Thoracic aorta (tissue), 2 donors: ENCODE results near the gene TYSND1. TPM values are rescaled to one million over a fixed set of nuclear protein-coding genes. Genes with fewer than 3 reads are reported as not detected.
"Not testable (repeated sequence)": the region's sequence is repeated elsewhere in the genome, so short reads cannot be mapped to it uniquely, and the experiment has no call there.

Experiments
- ATAC-seq: fragments of 150-250 bp; one replicate; pipeline ENCODE4 v1.8.0; 2017; ENCODE audit warnings: low read depth; ENCODE audit not compliant: insufficient number of reproducible peaks, low FRiP score
- DNase-seq: peaks from one replicate; pipeline ENCODE4 v3.0.0-alpha.2; 2020; ENCODE audit warnings: low spot score
- H3K27ac ChIP-seq, 2 donors: fragments of 200-600 bp; sonication (generic); 1 replicate in 1 of 2; 2 replicates in 1 of 2; pipeline ENCODE4 v1.5.1; 2016; ENCODE audit warnings: mild to moderate bottlenecking in 2 of 2, moderate library complexity in 2 of 2
- H3K27me3 ChIP-seq: fragments of 200-600 bp; sonication (generic); replicated peaks from 2 replicates; pipeline ENCODE4 v1.6.0; 2016; ENCODE audit warnings: mild to moderate bottlenecking; ENCODE audit not compliant: insufficient read depth
- H3K36me3 ChIP-seq: fragments of 200-600 bp; sonication (generic); one replicate; pipeline ENCODE4 v1.5.1; 2016
- H3K4me1 ChIP-seq, 2 donors: fragments of 200-600 bp; sonication (generic); 1 replicate in 1 of 2; 2 replicates in 1 of 2; pipeline versions ENCODE4 v1.5.1 to v1.6.0; 2016; ENCODE audit warnings: low read depth in 2 of 2, mild to moderate bottlenecking in 1 of 2; ENCODE audit not compliant: control insufficient read depth in 1 of 2
- H3K4me3 ChIP-seq: fragments of 200-600 bp; sonication (generic); 2 replicates; pipeline ENCODE4 v1.5.1; 2016; ENCODE audit warnings: mild to moderate bottlenecking
- H3K9me3 ChIP-seq: fragments of 200-600 bp; sonication (generic); 2 replicates; pipeline ENCODE4 v1.5.1; 2016
- total RNA-seq, 2 donors: library from RNA; depleted of rRNA; stranded (reverse); fragments of >200 nt; gene quantifications; one replicate each; pipeline versions ENCODE4 v1.1.0 to v1.2.3, GENCODE V29; 2016
- TF ChIP-seq, protein P1 (sequence below): fragments of 200-600 bp; sonication (generic); IDR thresholded peaks from one replicate; pipeline ENCODE4 v1.5.1; 2019; ENCODE audit warnings: antibody characterized with exemption

Gene TYSND1
- total RNA-seq, 2 donors from 2014 or later: 11.4 to 12.2 TPM

DNA sequence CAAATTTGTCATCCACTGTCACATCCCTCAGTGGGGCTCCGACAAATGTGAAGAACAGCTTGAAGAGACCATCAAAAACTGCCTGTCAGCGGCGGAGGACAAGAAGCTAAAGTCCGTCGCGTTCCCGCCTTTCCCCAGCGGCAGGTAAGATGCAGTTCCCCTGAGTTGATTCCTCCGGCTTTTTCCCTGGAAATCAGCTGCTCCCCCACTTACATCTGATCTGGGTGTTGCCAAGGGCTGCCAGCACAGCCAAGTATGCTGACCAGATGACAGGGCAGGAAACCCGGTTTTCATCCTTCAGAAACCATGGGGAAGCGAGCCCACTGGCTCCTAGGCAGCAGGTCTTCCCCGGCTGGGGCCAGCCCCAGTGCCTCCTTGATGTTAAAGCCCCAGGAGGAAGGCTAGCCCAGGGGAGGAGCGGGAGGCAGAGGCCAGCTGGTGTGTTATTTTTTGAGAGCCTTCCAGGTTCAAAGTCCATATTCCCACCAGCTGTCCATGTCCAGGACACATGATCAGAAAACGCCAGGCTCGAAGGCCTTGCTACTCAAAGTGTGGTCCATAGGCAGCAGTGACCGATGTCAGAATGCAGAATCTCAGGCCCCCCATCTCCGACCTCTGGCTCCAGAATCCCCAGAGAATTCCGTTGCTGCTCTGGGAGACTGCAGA, 37.3 kb downstream of the TYSND1 start:
- DNase-seq (no peak), ATAC-seq (no peak)
- TF ChIP-seq, protein P1, sequence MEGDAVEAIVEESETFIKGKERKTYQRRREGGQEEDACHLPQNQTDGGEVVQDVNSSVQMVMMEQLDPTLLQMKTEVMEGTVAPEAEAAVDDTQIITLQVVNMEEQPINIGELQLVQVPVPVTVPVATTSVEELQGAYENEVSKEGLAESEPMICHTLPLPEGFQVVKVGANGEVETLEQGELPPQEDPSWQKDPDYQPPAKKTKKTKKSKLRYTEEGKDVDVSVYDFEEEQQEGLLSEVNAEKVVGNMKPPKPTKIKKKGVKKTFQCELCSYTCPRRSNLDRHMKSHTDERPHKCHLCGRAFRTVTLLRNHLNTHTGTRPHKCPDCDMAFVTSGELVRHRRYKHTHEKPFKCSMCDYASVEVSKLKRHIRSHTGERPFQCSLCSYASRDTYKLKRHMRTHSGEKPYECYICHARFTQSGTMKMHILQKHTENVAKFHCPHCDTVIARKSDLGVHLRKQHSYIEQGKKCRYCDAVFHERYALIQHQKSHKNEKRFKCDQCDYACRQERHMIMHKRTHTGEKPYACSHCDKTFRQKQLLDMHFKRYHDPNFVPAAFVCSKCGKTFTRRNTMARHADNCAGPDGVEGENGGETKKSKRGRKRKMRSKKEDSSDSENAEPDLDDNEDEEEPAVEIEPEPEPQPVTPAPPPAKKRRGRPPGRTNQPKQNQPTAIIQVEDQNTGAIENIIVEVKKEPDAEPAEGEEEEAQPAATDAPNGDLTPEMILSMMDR: no peak
- peaks cover 21% of the 10 kb centered on the region for H3K36me3 ChIP-seq
- H3K27ac ChIP-seq: no peak overlapping the region
- no peaks in the 10 kb centered on the region for H3K9me3 ChIP-seq
- no peaks in the 10 kb centered on the region for H3K27me3 ChIP-seq
- no peaks in the 10 kb centered on the region for H3K4me1 ChIP-seq
- no peak overlapping the region for H3K4me3 ChIP-seq

DNA sequence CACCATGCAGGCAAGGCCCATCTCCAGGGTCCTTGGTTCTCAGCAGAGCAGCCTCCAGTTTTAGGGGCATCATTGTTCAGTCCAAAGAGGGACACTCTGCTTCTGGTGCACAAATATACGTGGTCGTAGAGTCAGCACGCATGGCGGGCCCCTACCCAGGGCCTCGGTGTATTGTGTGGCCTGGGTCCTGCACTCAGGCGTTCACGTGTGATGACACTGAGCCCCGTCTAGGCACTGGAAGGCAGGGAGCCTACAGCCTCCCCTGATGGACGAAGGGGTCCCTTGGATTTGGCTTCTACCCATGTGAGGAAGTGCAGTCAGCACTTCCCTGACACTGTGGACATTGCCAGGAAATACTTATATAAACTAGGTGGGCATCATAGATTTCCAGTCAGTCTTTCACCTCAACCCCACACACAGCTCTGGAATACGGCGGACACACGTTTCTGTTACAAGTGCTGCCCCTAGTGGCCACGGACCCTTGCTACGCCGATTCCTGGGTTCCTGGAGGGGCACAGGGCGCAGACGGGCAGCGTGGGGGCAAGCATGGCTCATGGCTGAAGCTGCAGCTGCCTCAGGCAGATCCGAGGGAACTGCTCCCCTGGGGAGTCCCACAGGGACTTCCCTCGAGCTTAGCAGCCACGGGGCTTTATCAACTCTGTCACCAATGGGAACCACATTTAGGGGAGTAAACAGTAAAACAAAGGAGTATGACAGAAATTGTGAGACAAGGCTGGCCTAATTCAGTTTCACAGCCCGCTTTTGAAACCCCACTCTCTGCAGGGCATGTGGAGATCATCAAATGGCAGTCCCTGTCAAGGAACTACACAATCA, 39.3 kb downstream of the TYSND1 start:
- TF ChIP-seq, protein P1: peak; percentile 24
- no peaks in the 10 kb centered on the region for H3K4me1 ChIP-seq
- peaks cover 3% of the 10 kb centered on the region for H3K36me3 ChIP-seq
- DNase-seq (no peak), ATAC-seq (no peak)
- no peak overlapping the region for H3K27ac ChIP-seq
- no peaks in the 10 kb centered on the region for H3K27me3 ChIP-seq
- no peaks in the 10 kb centered on the region for H3K9me3 ChIP-seq
- no peak overlapping the region for H3K4me3 ChIP-seq

DNA sequence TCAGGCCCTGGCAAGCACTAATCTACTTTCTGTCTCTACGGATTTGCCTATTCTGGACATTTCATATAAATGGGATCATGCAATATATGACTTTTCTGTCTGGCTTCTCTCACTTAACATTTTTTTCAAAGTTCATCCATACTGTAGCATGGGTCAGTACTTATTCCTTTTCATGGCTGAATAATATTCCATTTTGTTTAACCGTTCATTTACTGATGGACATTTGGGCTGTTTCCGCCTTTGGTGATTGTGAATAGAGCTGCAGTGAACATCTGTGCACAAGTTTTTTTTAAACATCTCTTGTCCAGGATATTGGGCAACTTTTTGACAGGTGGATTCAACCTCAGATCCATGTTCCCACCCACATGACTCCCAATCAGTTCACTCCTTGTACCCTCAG, 44.8 kb downstream of the TYSND1 start:
- TF ChIP-seq, protein P1: no peak
- H3K27me3 ChIP-seq: no peaks in the 10 kb centered on the region
- no peaks in the 10 kb centered on the region for H3K4me1 ChIP-seq
- no peak overlapping the region for H3K4me3 ChIP-seq
- no peak for ATAC-seq
- H3K36me3 ChIP-seq: peaks cover 9% of the 10 kb centered on the region
- no peak overlapping the region for H3K27ac ChIP-seq
- no peaks in the 10 kb centered on the region for H3K9me3 ChIP-seq
- DNase-seq: no peak

- ATAC-seq, H3K4me3 ChIP-seq, H3K27ac ChIP-seq, H3K9me3 ChIP-seq, H3K4me1 ChIP-seq, DNase-seq, H3K27me3 ChIP-seq: not testable (repeated sequence)
- H3K36me3 ChIP-seq: peaks cover 11% of the 10 kb centered on the region
Measured at GRCh38 chr10:70101068-70101562, 45.4 kb downstream of the TYSND1 start.

DNA sequence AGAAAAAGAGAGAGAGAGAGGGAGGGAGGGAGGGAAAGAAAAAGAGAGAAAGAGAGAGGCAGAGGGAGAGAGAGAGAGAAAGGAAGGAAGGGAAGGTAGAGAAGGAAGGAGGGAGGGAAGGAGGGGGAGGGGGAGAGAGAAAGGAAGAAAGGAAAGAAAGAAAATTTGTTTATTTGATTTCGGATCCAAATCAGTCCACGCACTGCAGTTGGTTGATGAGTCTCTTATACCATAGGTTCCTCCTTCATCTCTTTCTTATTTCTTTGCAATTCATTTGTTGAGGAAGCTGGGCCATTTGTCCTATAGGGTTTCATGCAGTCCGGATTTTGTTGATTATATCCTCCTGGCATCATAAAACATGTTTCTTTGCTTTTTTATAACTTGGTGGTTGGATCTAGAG, 48.2 kb downstream of the TYSND1 start:
- Histone ChIP-seq H3K4me1 (no peaks in the 10 kb centered on the region), H3K9me3 (no peaks in the 10 kb centered on the region), H3K36me3 (peaks cover 15% of the 10 kb centered on the region), H3K27ac (no peak overlapping the region), H3K27me3 (no peaks in the 10 kb centered on the region), H3K4me3 (no peak overlapping the region)
- DNase-seq: no peak
- TF ChIP-seq, protein P1: no peak
- ATAC-seq: no peak
